GM12891 (cell line): ENCODE data around the gene ATXN1.

Experiments
- POLR2A ChIP-seq: IDR thresholded peaks from 2 replicates; pipeline ENCODE4 v1.6.1; 2011; ENCODE audit warnings: low read depth, low read length, control low read depth
- POLR2AphosphoS5 ChIP-seq: IDR thresholded peaks from 2 replicates; pipeline ENCODE4 v1.6.1; 2011; ENCODE audit warnings: low read depth, low read length, control low read depth
- SPI1 ChIP-seq: IDR thresholded peaks from 2 replicates; pipeline ENCODE4 v1.6.1; 2011; ENCODE audit warnings: low read depth, low read length, control low read depth
- TAF1 ChIP-seq: IDR thresholded peaks from 2 replicates; pipeline ENCODE4 v1.6.1; 2011; ENCODE audit warnings: low read depth, low read length, control low read depth

DNA sequence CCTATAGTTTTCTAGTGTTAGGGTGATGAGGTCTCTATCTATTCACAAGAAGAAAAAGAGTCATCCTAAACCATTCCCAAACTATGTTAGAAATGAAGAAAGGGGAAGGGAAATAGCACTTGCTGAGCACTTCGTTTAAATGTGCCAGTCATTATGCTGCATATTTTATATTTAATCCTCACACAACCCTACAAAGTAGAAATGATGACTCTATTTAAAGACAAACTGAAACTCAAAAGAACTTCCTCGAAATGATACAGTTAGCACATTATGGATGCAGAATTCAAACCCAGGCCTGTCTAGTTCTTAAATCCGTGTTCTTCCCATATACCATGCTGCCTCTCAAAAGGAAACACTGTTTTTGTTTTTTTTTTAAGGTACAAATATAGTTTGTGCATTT is 348.3 kb downstream of the ATXN1 start:
- TF ChIP-seq POLR2AphosphoS5 (no peak), POLR2A (no peak), SPI1 (no peak), TAF1 (no peak)
